Measurements from ENCODE around the gene FYN. TPM values are rescaled to one million over a fixed set of nuclear protein-coding genes. Genes with fewer than 3 reads are reported as not detected.

The FYN gene
- total and polyA plus RNA-seq, 2 of the 13 experiments (the other 11 are each of a cell fraction or from before 2014, with no cell fraction given): 15.5 to 24.6 TPM

DNA sequence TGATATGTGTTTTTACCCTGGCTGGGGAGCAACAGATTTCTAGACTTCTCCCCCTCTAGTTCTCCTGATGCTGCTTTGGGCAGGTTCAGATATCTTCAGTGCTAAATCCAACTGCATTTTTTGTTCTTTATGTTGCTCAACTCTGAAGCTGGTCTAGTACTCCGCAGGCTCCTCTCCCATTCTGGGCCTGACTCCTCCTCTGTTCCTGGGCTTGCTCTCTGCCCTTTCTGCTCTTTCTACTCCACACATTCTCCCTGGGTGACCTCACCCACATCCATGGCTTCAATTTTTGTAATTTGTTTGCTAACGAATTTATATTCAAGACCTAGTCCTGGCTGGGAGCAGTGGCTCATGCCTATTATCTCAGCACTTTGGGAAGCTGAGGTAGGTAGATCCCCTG, 6.4 kb downstream of the FYN start:
- no TSS peak for BruUV-seq (replicated peaks)
- no peak for ATAC-seq
- WGBS (ENCODE audit: low lambda C conversion rate): 34% methylated on average over 2 of the region's 2 CpGs

More for the DNA sequence above, 6.4 kb downstream of the FYN start:
- H3K27me3 ChIP-seq (ENCODE audit: control insufficient read depth in 1 of 2, insufficient read depth in 2 of 2, low read length in 2 of 2): peaks cover 0 to 3% of the 10 kb centered on the region in 2 experiments; a peak in 1 of 5 replicates
- H3K79me2 ChIP-seq (ENCODE audit: insufficient read depth, low read length): no peaks in the 10 kb centered on the region
- no peak overlapping the region for H3K27ac ChIP-seq (ENCODE audit: extremely low read length, insufficient read depth, low read length)
- ChIA-PET POLR2A (no interaction called here), CTCF (ENCODE audit: low intra/inter-chr PET ratio, low total read pairs) (no interaction called here)
- H3K36me3 ChIP-seq (replicated peaks in 1 of 2; ENCODE audit: control insufficient read depth in 1 of 2, insufficient read depth in 2 of 2, low read length in 2 of 2): no peaks in the 10 kb centered on the region
- FAIRE-seq (no peak), DNase-seq (ENCODE audit: low spot score) (no peak)
- no peak overlapping the region for H3K4me3 ChIP-seq (replicated peaks in 1 of 3; ENCODE audit: insufficient read depth in 1 of 3, low read depth in 2 of 3, low read length in 3 of 3)
- no peaks in the 10 kb centered on the region for H3K9me3 ChIP-seq (ENCODE audit: low read length)
- intact Hi-C loops (cut with micrococcal nuclease; ENCODE audit: unreplicated experiment): no loop called here
- no peaks in the 10 kb centered on the region for H4K20me1 ChIP-seq (ENCODE audit: insufficient read depth, low read length)
- no peak overlapping the region for H3K9ac ChIP-seq (ENCODE audit: insufficient read depth, low read depth, low read length)
- TF ChIP-seq ZNF343 (CRISPR knock-in tag; IDR thresholded peaks at IDR 0.05) (no peak), ZNF703 (CRISPR knock-in tag; IDR thresholded peaks at IDR 0.05; ENCODE audit: borderline replicate concordance) (no peak), NFE2L2 (IDR thresholded peaks at IDR 0.05; ENCODE audit: low read length) (no peak), CC2D1A (CRISPR knock-in tag; IDR thresholded peaks at IDR 0.05) (no peak), FOXK1 (CRISPR knock-in tag; IDR thresholded peaks at IDR 0.05; ENCODE audit: borderline replicate concordance, low read depth) (no peak), ZNF143 (CRISPR knock-in tag; IDR thresholded peaks at IDR 0.05) (no peak), PRPF4 (IDR thresholded peaks at IDR 0.05; ENCODE audit: low read depth, low read length, poor library complexity, severe bottlenecking) (no peak), ZNF432 (CRISPR knock-in tag; IDR thresholded peaks at IDR 0.05; ENCODE audit: borderline replicate concordance) (no peak), SAFB2 (CRISPR knock-in tag; IDR thresholded peaks at IDR 0.05; ENCODE audit: borderline replicate concordance, low read depth) (no peak), ZNF773 (CRISPR knock-in tag; IDR thresholded peaks at IDR 0.05; ENCODE audit: borderline replicate concordance) (no peak), SRSF1 (optimal IDR thresholded peaks at IDR 0.05; ENCODE audit: low read depth, low read length) (no peak), ZSCAN25 (CRISPR knock-in tag; IDR thresholded peaks at IDR 0.05) (no peak)
- TF ChIP-seq, protein P1, sequence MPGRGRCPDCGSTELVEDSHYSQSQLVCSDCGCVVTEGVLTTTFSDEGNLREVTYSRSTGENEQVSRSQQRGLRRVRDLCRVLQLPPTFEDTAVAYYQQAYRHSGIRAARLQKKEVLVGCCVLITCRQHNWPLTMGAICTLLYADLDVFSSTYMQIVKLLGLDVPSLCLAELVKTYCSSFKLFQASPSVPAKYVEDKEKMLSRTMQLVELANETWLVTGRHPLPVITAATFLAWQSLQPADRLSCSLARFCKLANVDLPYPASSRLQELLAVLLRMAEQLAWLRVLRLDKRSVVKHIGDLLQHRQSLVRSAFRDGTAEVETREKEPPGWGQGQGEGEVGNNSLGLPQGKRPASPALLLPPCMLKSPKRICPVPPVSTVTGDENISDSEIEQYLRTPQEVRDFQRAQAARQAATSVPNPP (CRISPR knock-in tag; IDR thresholded peaks at IDR 0.05): no peak
- TF ChIP-seq, protein P2, sequence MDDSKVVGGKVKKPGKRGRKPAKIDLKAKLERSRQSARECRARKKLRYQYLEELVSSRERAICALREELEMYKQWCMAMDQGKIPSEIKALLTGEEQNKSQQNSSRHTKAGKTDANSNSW (CRISPR knock-in tag; IDR thresholded peaks at IDR 0.05; ENCODE audit: borderline replicate concordance): no peak
- no peak overlapping the region for H2AFZ ChIP-seq (ENCODE audit: low read length)
- in situ Hi-C loops (cut with HindIII; ENCODE audit: extremely low pct_ligation_motif_present, low pct_unique_long_range_greater_than_20kb): no loop called here
- H3K4me2 ChIP-seq (ENCODE audit: low read depth, low read length): no peak overlapping the region
- H3K4me1 ChIP-seq (ENCODE audit: insufficient read depth, low read length): peaks cover 28% of the 10 kb centered on the region

Measured in HepG2 (cell line).